Subcutaneous adipose tissue (tissue), 4 donors: ENCODE results near the gene CXCL12. TPM values are rescaled to one million over a fixed set of nuclear protein-coding genes. Genes with fewer than 3 reads are reported as not detected.

Experiments
- total RNA-seq, 4 donors: library from RNA; depleted of rRNA; stranded (reverse); fragments of >200 nt; gene quantifications; one replicate each; pipeline ENCODE4 v1.1.0, GENCODE V29; 2016
- TF ChIP-seq, protein P1 (sequence below): fragments of 450-650 bp; IDR thresholded peaks from one replicate; pipeline ENCODE4 v1.5.1; 2016; ENCODE audit warnings: low read depth, mild to moderate bottlenecking, control low read depth, antibody characterized with exemption, moderate library complexity

Gene CXCL12
- total RNA-seq, 4 donors from 2014 or later: 75.0 to 156 (median 91.6) TPM

DNA sequence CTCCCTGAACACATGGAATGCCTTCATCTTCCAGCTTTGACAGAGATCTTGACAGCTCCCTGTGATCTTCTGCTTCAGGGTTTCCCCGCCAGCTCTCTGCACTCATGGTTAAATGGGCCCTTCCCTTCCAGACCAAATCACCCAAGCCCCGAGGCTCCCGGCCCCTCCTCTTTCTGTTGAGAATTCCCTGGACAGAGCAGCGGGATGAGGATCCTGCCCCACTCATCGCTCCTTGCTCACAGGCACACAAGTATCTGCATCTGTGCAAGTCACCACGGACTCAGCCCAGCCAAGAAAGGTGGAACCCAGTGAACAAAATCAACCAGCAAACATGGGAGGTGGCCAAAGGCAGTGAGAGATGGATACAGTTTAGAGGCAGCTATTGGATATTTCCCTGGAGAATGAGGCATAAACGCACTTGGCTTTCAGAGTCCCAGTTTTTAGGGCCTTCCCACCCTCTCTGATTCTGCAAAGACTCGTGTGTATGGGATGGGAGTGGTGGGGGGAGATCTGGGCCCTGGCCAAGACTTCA lies 37.7 kb upstream of the CXCL12 start:
- TF ChIP-seq, protein P1, sequence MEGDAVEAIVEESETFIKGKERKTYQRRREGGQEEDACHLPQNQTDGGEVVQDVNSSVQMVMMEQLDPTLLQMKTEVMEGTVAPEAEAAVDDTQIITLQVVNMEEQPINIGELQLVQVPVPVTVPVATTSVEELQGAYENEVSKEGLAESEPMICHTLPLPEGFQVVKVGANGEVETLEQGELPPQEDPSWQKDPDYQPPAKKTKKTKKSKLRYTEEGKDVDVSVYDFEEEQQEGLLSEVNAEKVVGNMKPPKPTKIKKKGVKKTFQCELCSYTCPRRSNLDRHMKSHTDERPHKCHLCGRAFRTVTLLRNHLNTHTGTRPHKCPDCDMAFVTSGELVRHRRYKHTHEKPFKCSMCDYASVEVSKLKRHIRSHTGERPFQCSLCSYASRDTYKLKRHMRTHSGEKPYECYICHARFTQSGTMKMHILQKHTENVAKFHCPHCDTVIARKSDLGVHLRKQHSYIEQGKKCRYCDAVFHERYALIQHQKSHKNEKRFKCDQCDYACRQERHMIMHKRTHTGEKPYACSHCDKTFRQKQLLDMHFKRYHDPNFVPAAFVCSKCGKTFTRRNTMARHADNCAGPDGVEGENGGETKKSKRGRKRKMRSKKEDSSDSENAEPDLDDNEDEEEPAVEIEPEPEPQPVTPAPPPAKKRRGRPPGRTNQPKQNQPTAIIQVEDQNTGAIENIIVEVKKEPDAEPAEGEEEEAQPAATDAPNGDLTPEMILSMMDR: no peak

- TF ChIP-seq, protein P1: no peak
Measured at GRCh38 chr10:44422153-44422552, 37.3 kb upstream of the CXCL12 start.

GRCh38 chr10:44419790-44420549 lies 35.1 kb upstream of the CXCL12 start:
- TF ChIP-seq, protein P1: no peak

DNA sequence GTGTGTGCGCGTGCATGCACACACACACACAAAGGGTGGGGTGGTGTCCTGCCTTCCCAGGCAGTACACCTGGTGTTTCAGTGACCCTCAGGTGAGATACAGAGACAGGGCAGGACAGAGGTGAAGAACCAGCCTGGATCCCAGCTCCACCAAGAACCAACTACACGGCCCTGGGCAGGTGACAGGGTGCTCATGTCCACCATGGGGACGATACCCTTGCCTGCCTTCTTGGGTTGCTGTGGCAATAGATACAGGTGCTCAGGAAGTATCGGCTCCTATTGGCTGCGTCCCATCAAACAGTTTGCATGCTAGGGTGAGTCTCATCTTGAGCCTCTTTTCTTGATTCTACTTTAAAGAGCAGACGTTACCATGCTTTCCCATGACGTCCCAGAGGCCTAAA lies 33.7 kb upstream of the CXCL12 start:
- TF ChIP-seq, protein P1: no peak

- TF ChIP-seq, protein P1: no peak
Measured at GRCh38 chr10:44417761-44418160, 32.9 kb upstream of the CXCL12 start.

- TF ChIP-seq, protein P1: no peak
Measured at GRCh38 chr10:44416936-44417335, 32.0 kb upstream of the CXCL12 start.

DNA sequence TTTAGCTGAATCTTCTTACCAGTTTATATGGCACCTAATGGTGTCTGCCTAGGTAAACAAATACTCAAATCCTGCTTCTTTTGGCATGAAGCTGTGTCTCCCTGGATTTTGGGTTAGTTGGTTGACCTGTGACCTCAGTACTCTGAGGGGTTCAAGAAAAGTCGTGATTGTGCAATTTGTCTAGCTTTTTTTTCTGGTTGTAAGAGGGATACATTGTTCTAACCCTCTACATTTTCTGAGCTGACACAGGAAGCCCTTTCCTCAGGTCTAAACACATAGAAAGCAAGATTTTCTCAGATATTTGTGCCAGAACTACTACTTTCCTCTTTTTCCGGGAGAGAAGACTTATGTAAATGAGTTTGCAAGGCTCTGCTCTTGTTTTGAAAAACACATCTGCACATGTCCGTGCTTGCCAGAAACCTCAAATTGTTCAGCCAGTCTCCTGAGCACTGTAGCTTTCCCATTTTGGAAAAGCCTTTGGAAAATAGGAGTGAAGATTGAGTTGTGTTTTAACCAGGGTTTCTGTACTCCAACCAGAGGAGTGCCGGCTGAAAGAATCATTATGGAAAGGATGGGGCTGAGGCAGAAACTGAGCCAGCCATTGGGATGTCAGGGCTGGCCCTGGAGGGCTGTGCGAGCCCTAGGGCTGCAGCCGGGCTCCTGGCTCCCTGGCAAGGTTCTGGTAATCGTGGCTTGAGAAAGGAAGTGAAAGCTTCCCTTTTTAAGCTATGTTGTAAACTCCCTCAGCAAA lies 31.3 kb upstream of the CXCL12 start:
- TF ChIP-seq, protein P1: no peak
